Mesenchymal stem cell (in vitro differentiated cells and primary cell): ENCODE results near the gene ZNF761. TPM values are rescaled to one million over a fixed set of nuclear protein-coding genes. Genes with fewer than 3 reads are reported as not detected.
A peak's percentile ranks its signal among the peaks of the same experiment; 100 is the strongest.

Source experiments
- DNase-seq: peaks from one replicate; pipeline ENCODE4 v3.0.0-alpha.2; 2013
- H2AFZ ChIP-seq: one replicate; pipeline ENCODE4 v1.6.1; 2013; ENCODE audit warnings: low read depth, mild to moderate bottlenecking, control low read depth, inconsistent platforms, low read length, moderate library complexity
- H2AK5ac ChIP-seq: 2 replicates; pipeline ENCODE4 v1.6.1; 2013; ENCODE audit warnings: low read length, moderate library complexity, mild to moderate bottlenecking, inconsistent platforms; ENCODE audit not compliant: severe bottlenecking
- H2BK120ac ChIP-seq: one replicate; pipeline ENCODE4 v1.6.1; 2013; ENCODE audit warnings: low read depth, mild to moderate bottlenecking, inconsistent platforms, low read length, moderate library complexity
- H2BK12ac ChIP-seq, 2 experiments: one replicate each; pipeline ENCODE4 v1.6.1; 2013; ENCODE audit warnings: inconsistent platforms in 2 of 2, low read length in 2 of 2, mild to moderate bottlenecking in 2 of 2, moderate library complexity in 2 of 2, control low read depth in 1 of 2
- H2BK15ac ChIP-seq: one replicate; pipeline ENCODE4 v1.6.1; 2013; ENCODE audit warnings: mild to moderate bottlenecking, low read depth, inconsistent platforms; ENCODE audit not compliant: poor library complexity, severe bottlenecking
- H2BK5ac ChIP-seq: 2 replicates; pipeline ENCODE4 v1.6.1; 2013; ENCODE audit warnings: low read depth, mild to moderate bottlenecking, low read length, control low read depth, inconsistent platforms; ENCODE audit not compliant: poor library complexity, severe bottlenecking
- H3K14ac ChIP-seq, 2 experiments: one replicate each; pipeline ENCODE4 v1.6.1; 2013; ENCODE audit warnings: inconsistent platforms in 2 of 2, low read length in 2 of 2, control low read depth in 1 of 2, mild to moderate bottlenecking in 1 of 2, moderate library complexity in 1 of 2
- H3K18ac ChIP-seq, 2 experiments: one replicate each; pipeline ENCODE4 v1.6.1; 2013; ENCODE audit warnings: inconsistent platforms in 2 of 2, low read length in 2 of 2, control low read depth in 1 of 2, low read depth in 1 of 2, mild to moderate bottlenecking in 1 of 2
- H3K23ac ChIP-seq, 2 experiments: one replicate each; pipeline ENCODE4 v1.6.1; 2013; ENCODE audit warnings: inconsistent platforms in 2 of 2, low read length in 2 of 2, mild to moderate bottlenecking in 2 of 2, moderate library complexity in 2 of 2, control low read depth in 1 of 2
- H3K27ac ChIP-seq: 2 replicates; pipeline ENCODE4 v1.5.1; 2013; ENCODE audit warnings: mild to moderate bottlenecking, moderate library complexity, low read length, control low read depth, inconsistent platforms; ENCODE audit not compliant: poor library complexity, severe bottlenecking
- H3K27me3 ChIP-seq, 2 experiments: 2 replicates each; pipeline versions ENCODE4 v1.6.1 to v1.7.0; 2013; ENCODE audit warnings: low read length in 2 of 2, mild to moderate bottlenecking in 2 of 2, moderate library complexity in 2 of 2, control low read depth in 1 of 2, inconsistent platforms in 1 of 2; ENCODE audit not compliant: control insufficient read depth in 1 of 2, insufficient read depth in 1 of 2
- H3K36me3 ChIP-seq, 2 experiments: 2 replicates each; pipeline versions ENCODE4 v1.6.1 to v1.7.0; 2013; ENCODE audit warnings: low read length in 2 of 2, control low read depth in 1 of 2, inconsistent platforms in 1 of 2, low read depth in 1 of 2, mild to moderate bottlenecking in 1 of 2; ENCODE audit not compliant: insufficient read depth in 2 of 2, control insufficient read depth in 1 of 2
- H3K4ac ChIP-seq, 2 experiments: one replicate each; pipeline ENCODE4 v1.6.1; 2013; ENCODE audit warnings: inconsistent platforms in 2 of 2, low read length in 2 of 2, mild to moderate bottlenecking in 2 of 2, moderate library complexity in 2 of 2, control low read depth in 1 of 2, low read depth in 1 of 2
- H3K4me1 ChIP-seq: 2 replicates; pipeline ENCODE4 v1.6.1; 2013; ENCODE audit warnings: low read depth, low read length, control low read depth; ENCODE audit not compliant: control insufficient read depth, insufficient read depth
- H3K4me2 ChIP-seq: 2 replicates; pipeline ENCODE4 v1.6.1; 2013; ENCODE audit warnings: low read length, mild to moderate bottlenecking, inconsistent platforms; ENCODE audit not compliant: poor library complexity, severe bottlenecking
- H3K4me3 ChIP-seq, 2 experiments: 2 replicates each; pipeline versions ENCODE4 v1.5.1 to v1.7.0; 2013; ENCODE audit warnings: low read length in 2 of 2, mild to moderate bottlenecking in 2 of 2, control low read depth in 1 of 2, low read depth in 1 of 2; ENCODE audit not compliant: insufficient read depth in 1 of 2
- H3K79me1 ChIP-seq: replicated peaks from 2 replicates; pipeline ENCODE4 v1.6.1; 2013; ENCODE audit warnings: mild to moderate bottlenecking, control low read depth, low read length, inconsistent platforms; ENCODE audit not compliant: poor library complexity, severe bottlenecking
- H3K9ac ChIP-seq: 2 replicates; pipeline ENCODE4 v1.7.0; 2013; ENCODE audit warnings: mild to moderate bottlenecking, low read length, moderate library complexity
- H3K9me3 ChIP-seq: 2 replicates; pipeline ENCODE4 v1.7.0; 2013; ENCODE audit warnings: mild to moderate bottlenecking, low read length; ENCODE audit not compliant: control insufficient read depth
- H4K8ac ChIP-seq: one replicate; pipeline ENCODE4 v1.6.1; 2013; ENCODE audit warnings: inconsistent platforms, mild to moderate bottlenecking, low read length, moderate library complexity
- H4K91ac ChIP-seq: one replicate; pipeline ENCODE4 v1.6.1; 2013; ENCODE audit warnings: mild to moderate bottlenecking, low read length, inconsistent platforms
- WGBS: methylation state at CpG from one replicate; pipeline ENCODE4 v1.1.7; 2013; ENCODE audit warnings: mixed read lengths; 5-methylcytosine and 5-hydroxymethylcytosine counted together
- polyA plus RNA-seq, 2 experiments: library from polyadenylated mRNA; stranded (reverse); fragments of 200-250 nt; gene quantifications; one replicate each; pipeline ENCODE4 v1.2.3, GENCODE V29; 2013

The ZNF761 gene
- polyA plus RNA-seq (2013, experiment 1 of 2), result 6.8 TPM
- polyA plus RNA-seq (2013, experiment 2 of 2), result 7.3 TPM

GRCh38 chr19:53431399-53432087 is at the start of gene ZNF761:
Gene ZNF761, plus strand, starts transcription at chr19:53431984. Its CDS starts 15,285 bp downstream, at chr19:53447269.
- Histone ChIP-seq H3K27ac (peak within 1 kb of the TSS; percentile 72), H3K36me3 (peaks cover 11 to 31% of the 10 kb centered on the region in 2 experiments), H2BK15ac (no peak within 1 kb of the TSS), H2AFZ (peak within 1 kb of the TSS; percentile 75), H3K27me3 (no peaks in the 10 kb centered on the region), H2AK5ac (no peak within 1 kb of the TSS), H3K14ac (peak within 1 kb of the TSS in 1 of 2 experiments; percentile 65), H3K4me3 (peak within 1 kb of the TSS; percentile 76 to 97), H4K8ac (no peak within 1 kb of the TSS), H3K18ac (peak within 1 kb of the TSS; percentile 14 to 31), H2BK12ac (no peak within 1 kb of the TSS), H3K23ac (no peak within 1 kb of the TSS), H3K9ac (peak within 1 kb of the TSS; percentile 99), H3K79me1 (peaks cover 16% of the 10 kb centered on the region), H3K4me2 (peak within 1 kb of the TSS; percentile 96), H3K4ac (peak within 1 kb of the TSS in 1 of 2 experiments; percentile 6), H4K91ac (no peak within 1 kb of the TSS), H2BK5ac (no peak within 1 kb of the TSS), H3K9me3 (peaks cover 5% of the 10 kb centered on the region), H3K4me1 (peaks cover 3% of the 10 kb centered on the region), H2BK120ac (no peak within 1 kb of the TSS)
- WGBS, result 1% methylated on average over 43 of the region's 46 CpGs
- peak; percentile 90 for DNase-seq

- H2BK5ac ChIP-seq, result no peak overlapping the region
- H3K4me2 ChIP-seq, result no peak overlapping the region
- no peak overlapping the region for H3K18ac ChIP-seq
- peaks cover 45% of the 10 kb centered on the region for H3K9me3 ChIP-seq
- no CpG with 5 or more reads among the region's 3 CpGs for whole genome bisulfite sequencing
- H2BK12ac ChIP-seq, result no peak overlapping the region
- H3K27me3 ChIP-seq, result no peaks in the 10 kb centered on the region
- H2AK5ac ChIP-seq, result no peak overlapping the region
- no peak overlapping the region for H4K8ac ChIP-seq
- H3K4me1 ChIP-seq, result no peaks in the 10 kb centered on the region
- H3K27ac ChIP-seq, result no peak overlapping the region
- no peak overlapping the region for H3K23ac ChIP-seq
- H3K4me3 ChIP-seq, result no peak overlapping the region
- H3K14ac ChIP-seq, result no peak overlapping the region
- H3K36me3 ChIP-seq, result no peaks in the 10 kb centered on the region
- H4K91ac ChIP-seq, result no peak overlapping the region
- H2AFZ ChIP-seq, result no peak overlapping the region
- no peak overlapping the region for H3K4ac ChIP-seq
- no peaks in the 10 kb centered on the region for H3K79me1 ChIP-seq
- H3K9ac ChIP-seq, result no peak overlapping the region
- DNase-seq, result no peak
- H2BK15ac ChIP-seq, result no peak overlapping the region
- no peak overlapping the region for H2BK120ac ChIP-seq
Observed at GRCh38 chr19:53388168-53388567, 43.6 kb upstream of the ZNF761 start.

DNA sequence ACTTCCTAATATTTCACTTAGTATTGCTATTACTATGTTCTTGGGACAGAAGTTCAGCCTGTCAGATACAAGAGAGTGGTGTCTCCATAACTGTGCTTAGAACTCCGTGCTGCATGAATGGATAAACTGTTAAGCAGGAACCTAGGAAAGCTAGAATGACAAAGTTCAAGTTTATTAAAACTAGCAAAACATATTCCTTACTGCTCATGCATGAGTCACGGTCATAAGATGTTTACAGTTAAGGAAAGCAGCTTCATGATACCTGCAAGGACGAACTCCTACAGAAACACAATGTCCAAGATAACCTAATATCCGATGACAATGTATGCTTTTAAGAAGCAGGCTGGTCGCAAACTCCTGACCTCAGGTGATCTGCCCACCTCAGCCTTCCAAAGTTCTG is 42.9 kb upstream of the ZNF761 start:
- no peak overlapping the region for H4K8ac ChIP-seq
- no peak overlapping the region for H2BK15ac ChIP-seq
- H3K27ac ChIP-seq, result no peak overlapping the region
- no peak overlapping the region for H3K4ac ChIP-seq
- no peaks in the 10 kb centered on the region for H3K36me3 ChIP-seq
- H3K4me1 ChIP-seq, result peaks cover under 1% of the 10 kb centered on the region
- DNase-seq, result no peak
- H2BK120ac ChIP-seq, result no peak overlapping the region
- no peak overlapping the region for H2BK5ac ChIP-seq
- no peak overlapping the region for H3K14ac ChIP-seq
- no peak overlapping the region for H3K4me3 ChIP-seq
- no peak overlapping the region for H3K18ac ChIP-seq
- H2BK12ac ChIP-seq, result no peak overlapping the region
- H3K79me1 ChIP-seq, result no peaks in the 10 kb centered on the region
- H2AK5ac ChIP-seq, result no peak overlapping the region
- no peak overlapping the region for H3K23ac ChIP-seq
- H3K9ac ChIP-seq, result no peak overlapping the region
- 91% methylated on average over 5 of the region's 5 CpGs for WGBS
- H4K91ac ChIP-seq, result no peak overlapping the region
- no peak overlapping the region for H2AFZ ChIP-seq
- no peak overlapping the region for H3K4me2 ChIP-seq
- H3K27me3 ChIP-seq, result no peaks in the 10 kb centered on the region
- peaks cover 37% of the 10 kb centered on the region for H3K9me3 ChIP-seq

GRCh38 chr19:53389571-53389970 is 42.2 kb upstream of the ZNF761 start:
- no peak overlapping the region for H2BK15ac ChIP-seq
- no peak overlapping the region for H3K9ac ChIP-seq
- no peak overlapping the region for H3K4me3 ChIP-seq
- no peak overlapping the region for H3K18ac ChIP-seq
- H3K4me1 ChIP-seq, result peaks cover 5% of the 10 kb centered on the region
- H3K27me3 ChIP-seq, result no peaks in the 10 kb centered on the region
- H2AK5ac ChIP-seq, result no peak overlapping the region
- peaks cover 33% of the 10 kb centered on the region for H3K9me3 ChIP-seq
- H3K4ac ChIP-seq, result no peak overlapping the region
- no peak overlapping the region for H2BK120ac ChIP-seq
- no peak overlapping the region for H2AFZ ChIP-seq
- no peak overlapping the region for H3K4me2 ChIP-seq
- no peak overlapping the region for H4K91ac ChIP-seq
- no peak overlapping the region for H4K8ac ChIP-seq
- no peak overlapping the region for H3K27ac ChIP-seq
- no peak overlapping the region for H2BK5ac ChIP-seq
- 84% methylated on average over 8 of the region's 8 CpGs for WGBS
- H3K36me3 ChIP-seq, result no peaks in the 10 kb centered on the region
- no peak overlapping the region for H2BK12ac ChIP-seq
- no peaks in the 10 kb centered on the region for H3K79me1 ChIP-seq
- H3K23ac ChIP-seq, result no peak overlapping the region
- H3K14ac ChIP-seq, result no peak overlapping the region
- no peak for DNase-seq
